OCI-LY7 (cell line): ENCODE data around the gene FGF21. TPM values are rescaled to one million over a fixed set of nuclear protein-coding genes. Genes with fewer than 3 reads are reported as not detected.

Source experiments
- BruUV-seq: library from RNA; stranded (reverse); fragments of 400-500 nt; replicated peaks from 2 replicates; lab custom pipeline; 2021; lab: Mats Ljungman, UMichigan
- CTCF ChIA-PET: fragments of 300-600 bp; sonication (Branson Sonifier 250); formaldehyde crosslinking; loops from one replicate; lab custom pipeline; 2022; ENCODE audit warnings: antibody characterized with exemption; ENCODE audit not compliant: unreplicated experiment; lab: Charles Lee
- POLR2A ChIA-PET: fragments of 300-600 bp; sonication (Branson Sonifier 250); formaldehyde crosslinking; loops from one replicate; lab custom pipeline; 2022; ENCODE audit warnings: antibody characterized with exemption; lab: Charles Lee
- DNase-seq: peaks from one replicate; pipeline ENCODE4 v3.0.0-alpha.2; 2015; ENCODE audit warnings: low spot score
- H2AFZ ChIP-seq: fragments of 200-600 bp; sonication (generic), shearing (Covaris generic); 2 replicates; pipeline ENCODE4 v1.6.1; 2014; ENCODE audit warnings: mild to moderate bottlenecking, antibody characterized with exemption, low read length, moderate library complexity
- H3K27ac ChIP-seq: fragments of 200-600 bp; sonication (generic); 2 replicates; pipeline ENCODE4 v1.5.1; 2014; ENCODE audit warnings: mixed run types, low read depth, mild to moderate bottlenecking, moderate library complexity, low read length, inconsistent platforms; ENCODE audit not compliant: poor library complexity, severe bottlenecking
- H3K36me3 ChIP-seq: fragments of 200-600 bp; sonication (generic); 2 replicates; pipeline ENCODE4 v1.6.1; 2014; ENCODE audit warnings: mild to moderate bottlenecking, antibody characterized with exemption, low read length, moderate library complexity, mixed read lengths; ENCODE audit not compliant: insufficient read depth
- H3K4me1 ChIP-seq: fragments of 200-600 bp; sonication (generic); 2 replicates; pipeline ENCODE4 v1.5.1; 2014; ENCODE audit warnings: mild to moderate bottlenecking, low read length; ENCODE audit not compliant: insufficient read depth, poor library complexity, severe bottlenecking
- H3K4me2 ChIP-seq: fragments of 200-600 bp; sonication (generic); 2 replicates; pipeline ENCODE4 v1.6.1; 2014; ENCODE audit warnings: mild to moderate bottlenecking, low read length
- H3K4me3 ChIP-seq: fragments of 200-600 bp; sonication (generic); 2 replicates; pipeline ENCODE4 v1.5.1; 2014; ENCODE audit warnings: mild to moderate bottlenecking, low read depth, low read length; ENCODE audit not compliant: poor library complexity, severe bottlenecking
- H3K79me2 ChIP-seq: fragments of 200-600 bp; sonication (generic); 2 replicates; pipeline ENCODE4 v1.6.1; 2016; ENCODE audit warnings: low read depth, mild to moderate bottlenecking, low read length, moderate library complexity, mixed read lengths; ENCODE audit not compliant: insufficient read depth
- H3K9me2 ChIP-seq: fragments of 200-600 bp; sonication (generic); 2 replicates; pipeline ENCODE4 v1.6.1; 2016; ENCODE audit warnings: mild to moderate bottlenecking, low read length, mixed read lengths; ENCODE audit not compliant: insufficient read depth
- H3K9me3 ChIP-seq: fragments of 200-600 bp; sonication (generic); 2 replicates; pipeline ENCODE4 v1.6.1; 2014; ENCODE audit warnings: mild to moderate bottlenecking, mixed run types, low read length, mixed read lengths
- H4K20me1 ChIP-seq: fragments of 200-600 bp; sonication (generic); 2 replicates; pipeline ENCODE4 v1.6.1; 2014; ENCODE audit warnings: mild to moderate bottlenecking, antibody characterized with exemption, low read length, moderate library complexity, mixed read lengths; ENCODE audit not compliant: insufficient read depth
- CTCF ChIP-seq: fragments of 200-600 bp; sonication (generic); conservative IDR thresholded peaks from 2 replicates; pipeline ENCODE4 v1.5.1; 2014; ENCODE audit warnings: mild to moderate bottlenecking, antibody characterized with exemption, low read length, moderate library complexity, mixed read lengths
- EZH2phosphoT487 ChIP-seq: fragments of 200-600 bp; sonication (generic); IDR thresholded peaks from 2 replicates; pipeline ENCODE4 v1.6.1; 2018; ENCODE audit warnings: low read depth, borderline replicate concordance, mild to moderate bottlenecking, mixed run types, antibody characterized with exemption, low read length, moderate library complexity, mixed read lengths
- intact Hi-C: fragments of 100-400 bp; cut with micrococcal nuclease; formaldehyde crosslinking; loops from one replicate; pipeline ENCODE4 v1.10.0; 2022; ENCODE audit not compliant: unreplicated experiment
- total RNA-seq, 2 experiments: library from RNA; depleted of rRNA in 1 of 2; stranded (reverse); fragments of >200 nt in 1 of 2; shearing (Covaris generic) in 1 of 2; gene quantifications; 2 replicates each; pipeline ENCODE4 v1.2.3, GENCODE V29; 2014 to 2022

FGF21 gene
- total RNA-seq, 2 experiments from 2014 or later, result not detected

- intact Hi-C loops, result no loop called here
- Histone ChIP-seq H2AFZ (peak overlapping the region; percentile 67; the same call in 1 of the 2 replicates), H3K9me2 (no peaks in the 10 kb centered on the region), H3K79me2 (no peaks in the 10 kb centered on the region), H3K9me3 (no peaks in the 10 kb centered on the region), H3K36me3 (no peaks in the 10 kb centered on the region), H3K27ac (peak overlapping the region; percentile 67), H3K4me3 (peak overlapping the region; percentile 71), H3K4me1 (peaks cover 17% of the 10 kb centered on the region), H4K20me1 (no peaks in the 10 kb centered on the region), H3K4me2 (peak overlapping the region; percentile 85)
- POLR2A ChIA-PET, result interaction anchor here (1.3 kb wide), 1 partner anchor 12 kb away, joined by 3 read pairs; no protein-coding TSS in a partner anchor
- no peak for TF ChIP-seq EZH2phosphoT487
- TF ChIP-seq CTCF, result no peak
- peak; percentile 98 for DNase-seq
- BruUV-seq, result no TSS peak
- CTCF ChIA-PET, result no interaction called here
Measured at GRCh38 chr19:48720613-48721296, 34.6 kb upstream of the FGF21 start.

GRCh38 chr19:48722196-48722708 is 33.1 kb upstream of the FGF21 start:
- Histone ChIP-seq H3K9me2 (no peaks in the 10 kb centered on the region), H3K4me2 (no peak overlapping the region), H3K9me3 (no peaks in the 10 kb centered on the region; the same call in 1 of the 2 replicates), H4K20me1 (no peaks in the 10 kb centered on the region), H3K4me3 (no peak overlapping the region), H3K27ac (no peak overlapping the region), H2AFZ (no peak overlapping the region), H3K79me2 (no peaks in the 10 kb centered on the region), H3K36me3 (no peaks in the 10 kb centered on the region), H3K4me1 (peaks cover 30% of the 10 kb centered on the region)
- no peak for TF ChIP-seq CTCF
- TF ChIP-seq EZH2phosphoT487, result no peak
- intact Hi-C loops, result no loop called here
- POLR2A ChIA-PET, result interaction anchor here (0.7 kb wide), 1 partner anchor 137 kb away, joined by 5 read pairs; no protein-coding TSS in a partner anchor
- no peak for DNase-seq
- no TSS peak for BruUV-seq
- CTCF ChIA-PET, result no interaction called here
